ENCODE measurements around the gene MAGI2.

- TF ChIP-seq DMTF1 (CRISPR knock-in tag; IDR thresholded peaks at IDR 0.05), result no peak
- TF ChIP-seq NCOA5 (CRISPR knock-in tag; IDR thresholded peaks at IDR 0.05), result no peak
- no peak for TF ChIP-seq ZNF589 (CRISPR knock-in tag; conservative IDR thresholded peaks at IDR 0.05)
- TF ChIP-seq ZNF136 (CRISPR knock-in tag; IDR thresholded peaks at IDR 0.05; ENCODE audit: low read depth), result no peak
- TF ChIP-seq CTCF (CRISPR knock-in tag; IDR thresholded peaks at IDR 0.05), result 0 out of 2 replicates have a peak, but pooled peaks have one; percentile 14
- no peak for TF ChIP-seq POLR2A (IDR thresholded peaks at IDR 0.05; ENCODE audit: insufficient read depth in 1 of 2, low read depth in 2 of 2, low read length in 2 of 2)
- no peak for TF ChIP-seq NR2F1 (CRISPR knock-in tag; IDR thresholded peaks at IDR 0.05)
- TF ChIP-seq ZBTB46 (CRISPR knock-in tag; IDR thresholded peaks at IDR 0.05; ENCODE audit: borderline replicate concordance), result no peak
- TF ChIP-seq PRDM15 (CRISPR knock-in tag; IDR thresholded peaks at IDR 0.05), result no peak
- TF ChIP-seq TBP (CRISPR knock-in tag; IDR thresholded peaks at IDR 0.05), result no peak
- TF ChIP-seq TRAFD1 (CRISPR knock-in tag; IDR thresholded peaks at IDR 0.05; ENCODE audit: borderline replicate concordance), result no peak
- no peak for TF ChIP-seq MAX (IDR thresholded peaks at IDR 0.05)
- no peak for TF ChIP-seq KLF16 (CRISPR knock-in tag; IDR thresholded peaks at IDR 0.05)
- no peak for TF ChIP-seq ZC3H13 (CRISPR knock-in tag; IDR thresholded peaks at IDR 0.05)
Observed at GRCh38 chr7:79361214-79361613, 92.3 kb downstream of the MAGI2 start.
